ENCODE results near the gene ACTR1B.
"Not testable (repeated sequence)": the region's sequence is repeated elsewhere in the genome, so short reads cannot be mapped to it uniquely, and the experiment has no call there.

ACTR1B gene

DNA sequence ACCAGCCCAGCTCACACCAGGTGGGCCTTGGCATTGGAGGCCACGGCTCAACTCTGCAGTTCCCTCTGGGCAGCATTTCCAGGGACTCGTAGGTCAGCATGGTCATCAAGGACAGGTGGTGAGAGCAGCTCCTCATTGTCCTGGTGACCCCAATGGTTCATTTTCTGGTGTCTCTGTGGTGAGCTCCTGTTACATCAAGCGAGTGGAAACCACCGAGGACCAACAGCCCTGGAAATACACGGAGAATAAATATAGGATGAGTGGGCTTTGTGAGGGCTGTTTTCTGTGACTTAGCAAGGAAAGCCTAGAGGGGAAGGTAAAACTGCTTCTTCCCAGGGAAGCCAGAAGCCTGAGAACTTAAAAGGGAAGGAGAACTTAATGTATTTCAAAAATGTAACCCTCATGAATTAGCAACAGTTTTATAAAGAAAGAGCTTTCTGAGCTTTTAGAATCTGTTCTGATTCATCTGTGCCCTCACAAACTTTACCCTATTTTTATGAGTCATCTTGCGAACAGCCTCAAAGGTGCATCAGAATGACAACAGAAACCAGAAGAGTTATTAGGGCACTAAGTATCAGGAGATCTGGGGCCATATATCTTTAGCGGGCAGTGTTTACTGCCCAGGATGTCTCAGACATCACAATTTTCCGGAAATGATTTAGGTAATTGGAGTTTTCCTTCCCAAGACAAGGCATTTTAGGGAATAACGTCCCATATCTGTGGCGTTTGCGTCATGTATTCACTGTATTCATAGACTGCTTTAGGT, 24.4 kb upstream of the ACTR1B start:
- Histone ChIP-seq H2AFZ (ENCODE audit: low read depth, low read length) (peak overlapping the region; percentile 42), H3K9me3 (ENCODE audit: control insufficient read depth, low read length) (peaks cover 7% of the 10 kb centered on the region), H4K8ac (ENCODE audit: low read length) (no peak overlapping the region), H2BK12ac (ENCODE audit: low read length in 2 of 2) (no peak overlapping the region), H3K9ac (ENCODE audit: low read length) (no peak overlapping the region), H3K36me3 (ENCODE audit: control insufficient read depth in 1 of 2, insufficient read depth in 2 of 2, low read depth in 1 of 2, low read length in 2 of 2) (no peaks in the 10 kb centered on the region), H2BK5ac (ENCODE audit: low read depth, low read length, poor library complexity, severe bottlenecking) (no peak overlapping the region), H3K23ac (ENCODE audit: low read length in 2 of 2) (no peak overlapping the region), H3K18ac (ENCODE audit: low read depth in 1 of 2, low read length in 2 of 2) (no peak overlapping the region), H2BK120ac (ENCODE audit: low read depth, low read length) (no peak overlapping the region), H4K91ac (ENCODE audit: low read length) (no peak overlapping the region), H3K4me1 (ENCODE audit: control insufficient read depth, insufficient read depth, low read depth, low read length) (peaks cover 3% of the 10 kb centered on the region), H2AK5ac (ENCODE audit: low read length, severe bottlenecking) (no peak overlapping the region), H2BK15ac (ENCODE audit: low read depth, poor library complexity, severe bottlenecking) (no peak overlapping the region), H3K79me1 (replicated peaks; ENCODE audit: low read length, poor library complexity, severe bottlenecking) (no peaks in the 10 kb centered on the region), H3K4me3 (ENCODE audit: insufficient read depth in 1 of 2, low read depth in 1 of 2, low read length in 2 of 2) (no peak overlapping the region), H3K4me2 (ENCODE audit: low read length, poor library complexity, severe bottlenecking) (no peak overlapping the region), H3K4ac (ENCODE audit: low read depth in 1 of 2, low read length in 2 of 2) (no peak overlapping the region), H3K27me3 (ENCODE audit: control insufficient read depth in 1 of 2, insufficient read depth in 1 of 2, low read length in 2 of 2) (no peaks in the 10 kb centered on the region), H3K27ac (ENCODE audit: low read length, poor library complexity, severe bottlenecking) (no peak overlapping the region), H3K14ac (ENCODE audit: low read length in 2 of 2) (no peak overlapping the region)
- DNase-seq: no peak
- WGBS: 74% methylated on average over 11 of the region's 11 CpGs

DNA sequence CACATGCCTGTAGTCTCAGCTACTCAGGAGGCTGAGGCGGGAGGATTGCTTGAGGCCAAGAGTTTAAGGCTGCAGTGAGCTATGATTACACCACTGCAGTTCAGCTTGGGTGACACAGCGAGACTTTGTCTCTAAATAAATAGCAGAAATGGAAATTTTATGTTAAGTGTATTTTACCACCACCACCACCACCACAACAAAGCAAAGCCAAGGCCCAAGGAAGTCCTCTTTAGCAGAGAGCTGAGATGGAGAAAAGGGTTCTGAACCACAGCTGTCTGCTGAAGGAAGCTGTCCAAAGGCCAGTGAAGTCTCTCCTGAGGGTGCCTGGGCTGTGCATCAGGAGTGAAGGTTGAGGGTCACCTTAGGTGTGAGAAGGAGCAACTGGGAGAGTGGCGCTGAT, 23.4 kb upstream of the ACTR1B start:
- not testable (repeated sequence) for H3K36me3 ChIP-seq (ENCODE audit: control insufficient read depth in 1 of 2, insufficient read depth in 2 of 2, low read depth in 1 of 2, low read length in 2 of 2); H2BK15ac ChIP-seq (ENCODE audit: low read depth, poor library complexity, severe bottlenecking); H3K9me3 ChIP-seq (ENCODE audit: control insufficient read depth, low read length); H3K9ac ChIP-seq (ENCODE audit: low read length); H3K27ac ChIP-seq (ENCODE audit: low read length, poor library complexity, severe bottlenecking); H3K14ac ChIP-seq (ENCODE audit: low read length in 2 of 2); H2AFZ ChIP-seq (ENCODE audit: low read depth, low read length); H2BK5ac ChIP-seq (ENCODE audit: low read depth, low read length, poor library complexity, severe bottlenecking); H3K79me1 ChIP-seq (replicated peaks; ENCODE audit: low read length, poor library complexity, severe bottlenecking); H3K27me3 ChIP-seq (ENCODE audit: control insufficient read depth in 1 of 2, insufficient read depth in 1 of 2, low read length in 2 of 2); H4K91ac ChIP-seq (ENCODE audit: low read length); H3K23ac ChIP-seq (ENCODE audit: low read length in 2 of 2); H2BK120ac ChIP-seq (ENCODE audit: low read depth, low read length); H2BK12ac ChIP-seq (ENCODE audit: low read length in 2 of 2); DNase-seq; H2AK5ac ChIP-seq (ENCODE audit: low read length, severe bottlenecking); H3K4me1 ChIP-seq (ENCODE audit: control insufficient read depth, insufficient read depth, low read depth, low read length); H3K4ac ChIP-seq (ENCODE audit: low read depth in 1 of 2, low read length in 2 of 2); H3K4me2 ChIP-seq (ENCODE audit: low read length, poor library complexity, severe bottlenecking); H3K4me3 ChIP-seq (ENCODE audit: insufficient read depth in 1 of 2, low read depth in 1 of 2, low read length in 2 of 2); H3K18ac ChIP-seq (ENCODE audit: low read depth in 1 of 2, low read length in 2 of 2); H4K8ac ChIP-seq (ENCODE audit: low read length)
- WGBS: 100% methylated on average over 1 of the region's 3 CpGs

DNA sequence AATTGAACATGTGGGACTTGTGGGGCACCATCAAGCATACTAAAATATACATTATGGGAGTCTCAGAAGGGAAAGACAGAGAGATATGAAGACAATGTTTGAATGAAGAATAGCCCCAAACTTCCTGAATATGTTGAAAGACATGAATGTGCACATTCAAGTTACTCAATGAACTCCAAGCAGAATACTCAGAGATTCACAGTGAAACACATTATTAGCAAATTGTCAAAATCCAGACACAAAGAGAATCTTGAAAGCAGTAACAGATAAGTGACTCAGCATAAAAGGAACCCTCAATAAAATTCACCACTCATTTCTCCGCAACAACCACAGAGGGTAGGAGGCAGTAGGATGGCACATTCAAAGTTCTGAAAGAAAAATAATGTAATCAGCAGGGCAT, 14.5 kb upstream of the ACTR1B start:
- H3K36me3 ChIP-seq (ENCODE audit: control insufficient read depth in 1 of 2, insufficient read depth in 2 of 2, low read depth in 1 of 2, low read length in 2 of 2): no peaks in the 10 kb centered on the region
- no peak for DNase-seq
- no peak overlapping the region for H3K14ac ChIP-seq (ENCODE audit: low read length in 2 of 2)
- no peaks in the 10 kb centered on the region for H3K9me3 ChIP-seq (ENCODE audit: control insufficient read depth, low read length)
- H4K8ac ChIP-seq (ENCODE audit: low read length): no peak overlapping the region
- H3K27me3 ChIP-seq (ENCODE audit: control insufficient read depth in 1 of 2, insufficient read depth in 1 of 2, low read length in 2 of 2): no peaks in the 10 kb centered on the region
- H3K18ac ChIP-seq (ENCODE audit: low read depth in 1 of 2, low read length in 2 of 2): no peak overlapping the region
- 100% methylated on average over 1 of the region's 1 CpG for WGBS
- no peak overlapping the region for H2BK5ac ChIP-seq (ENCODE audit: low read depth, low read length, poor library complexity, severe bottlenecking)
- H3K4me1 ChIP-seq (ENCODE audit: control insufficient read depth, insufficient read depth, low read depth, low read length): no peaks in the 10 kb centered on the region
- H3K79me1 ChIP-seq (replicated peaks; ENCODE audit: low read length, poor library complexity, severe bottlenecking): no peaks in the 10 kb centered on the region
- H3K27ac ChIP-seq (ENCODE audit: low read length, poor library complexity, severe bottlenecking): no peak overlapping the region
- no peak overlapping the region for H2BK12ac ChIP-seq (ENCODE audit: low read length in 2 of 2)
- no peak overlapping the region for H3K4ac ChIP-seq (ENCODE audit: low read depth in 1 of 2, low read length in 2 of 2)
- H2BK15ac ChIP-seq (ENCODE audit: low read depth, poor library complexity, severe bottlenecking): no peak overlapping the region
- H2AK5ac ChIP-seq (ENCODE audit: low read length, severe bottlenecking): no peak overlapping the region
- no peak overlapping the region for H3K9ac ChIP-seq (ENCODE audit: low read length)
- H2BK120ac ChIP-seq (ENCODE audit: low read depth, low read length): no peak overlapping the region
- no peak overlapping the region for H4K91ac ChIP-seq (ENCODE audit: low read length)
- H2AFZ ChIP-seq (ENCODE audit: low read depth, low read length): no peak overlapping the region
- no peak overlapping the region for H3K23ac ChIP-seq (ENCODE audit: low read length in 2 of 2)
- H3K4me3 ChIP-seq (ENCODE audit: insufficient read depth in 1 of 2, low read depth in 1 of 2, low read length in 2 of 2): no peak overlapping the region
- no peak overlapping the region for H3K4me2 ChIP-seq (ENCODE audit: low read length, poor library complexity, severe bottlenecking)

DNA sequence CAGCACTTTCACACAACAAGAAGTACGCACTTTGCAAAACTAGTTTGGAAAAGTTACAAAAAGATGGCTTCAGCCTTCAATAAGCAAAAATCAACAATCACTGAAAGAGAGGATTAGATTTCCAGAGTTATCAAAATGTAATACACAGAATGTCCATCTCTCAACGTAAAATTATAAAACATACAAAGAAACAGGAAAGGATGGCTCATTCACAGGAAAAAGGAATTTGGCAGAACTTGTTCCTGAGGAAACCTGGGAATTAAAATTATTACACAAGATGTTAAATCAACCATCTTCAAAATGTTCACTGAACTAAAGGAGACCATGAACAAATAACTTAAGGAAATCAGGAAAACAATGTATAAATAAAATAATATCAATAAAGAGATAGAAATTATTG, 13.6 kb upstream of the ACTR1B start:
- Histone ChIP-seq H3K36me3 (ENCODE audit: control insufficient read depth in 1 of 2, insufficient read depth in 2 of 2, low read depth in 1 of 2, low read length in 2 of 2) (no peaks in the 10 kb centered on the region), H2AFZ (ENCODE audit: low read depth, low read length) (no peak overlapping the region), H3K4me1 (ENCODE audit: control insufficient read depth, insufficient read depth, low read depth, low read length) (no peaks in the 10 kb centered on the region), H2BK12ac (ENCODE audit: low read length in 2 of 2) (no peak overlapping the region), H3K14ac (ENCODE audit: low read length in 2 of 2) (no peak overlapping the region), H3K23ac (ENCODE audit: low read length in 2 of 2) (no peak overlapping the region), H3K4me3 (ENCODE audit: insufficient read depth in 1 of 2, low read depth in 1 of 2, low read length in 2 of 2) (no peak overlapping the region), H2BK120ac (ENCODE audit: low read depth, low read length) (no peak overlapping the region), H3K4me2 (ENCODE audit: low read length, poor library complexity, severe bottlenecking) (no peak overlapping the region), H2BK15ac (ENCODE audit: low read depth, poor library complexity, severe bottlenecking) (no peak overlapping the region), H3K27me3 (ENCODE audit: control insufficient read depth in 1 of 2, insufficient read depth in 1 of 2, low read length in 2 of 2) (no peaks in the 10 kb centered on the region), H2AK5ac (ENCODE audit: low read length, severe bottlenecking) (no peak overlapping the region), H4K8ac (ENCODE audit: low read length) (no peak overlapping the region), H3K9ac (ENCODE audit: low read length) (no peak overlapping the region), H2BK5ac (ENCODE audit: low read depth, low read length, poor library complexity, severe bottlenecking) (no peak overlapping the region), H3K4ac (ENCODE audit: low read depth in 1 of 2, low read length in 2 of 2) (no peak overlapping the region), H3K18ac (ENCODE audit: low read depth in 1 of 2, low read length in 2 of 2) (no peak overlapping the region), H3K9me3 (ENCODE audit: control insufficient read depth, low read length) (no peaks in the 10 kb centered on the region), H3K27ac (ENCODE audit: low read length, poor library complexity, severe bottlenecking) (no peak overlapping the region), H4K91ac (ENCODE audit: low read length) (no peak overlapping the region), H3K79me1 (replicated peaks; ENCODE audit: low read length, poor library complexity, severe bottlenecking) (no peaks in the 10 kb centered on the region)
- no peak for DNase-seq
- 100% methylated on average over 1 of the region's 2 CpGs for WGBS

All from mesenchymal stem cell (in vitro differentiated cells and primary cell).